Activated gamma-delta T cell treated with Interleukin-2 at 50 U/mL for 16 hours (primary cell): Measurements from ENCODE around the gene SDCBP2.

Experiments used
- DNase-seq: peaks from one replicate; pipeline ENCODE4 v3.0.0-alpha.2; 2020

The SDCBP2 gene

DNA sequence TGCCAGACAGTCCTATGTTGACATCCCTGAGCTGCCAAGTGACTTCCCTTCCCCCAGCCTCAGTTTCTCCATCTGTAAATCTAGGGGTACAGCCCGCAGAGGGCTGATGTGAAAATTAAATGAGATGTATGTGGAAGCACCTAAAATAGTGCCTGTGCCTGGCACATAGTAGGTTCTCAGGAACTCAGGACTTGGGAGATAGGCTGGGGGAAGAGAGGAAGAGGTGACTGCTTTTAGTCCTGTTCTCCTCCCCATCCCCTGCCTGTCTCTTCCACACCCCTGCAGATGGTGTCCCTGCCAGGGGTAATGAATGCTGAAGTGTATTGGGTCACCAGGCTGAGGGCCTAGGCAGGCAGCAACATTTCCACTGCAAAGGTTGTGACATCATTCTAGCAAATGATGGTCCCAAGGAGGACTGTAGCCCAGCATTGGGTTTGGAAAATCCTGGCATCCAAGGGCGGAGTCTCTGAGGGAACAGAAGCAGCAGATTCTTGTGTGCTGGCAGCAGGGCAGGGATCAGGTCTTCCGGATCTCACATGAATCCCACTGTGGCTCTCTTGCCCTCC is 61.0 kb downstream of the SDCBP2 start:
- DNase-seq: no peak

DNA sequence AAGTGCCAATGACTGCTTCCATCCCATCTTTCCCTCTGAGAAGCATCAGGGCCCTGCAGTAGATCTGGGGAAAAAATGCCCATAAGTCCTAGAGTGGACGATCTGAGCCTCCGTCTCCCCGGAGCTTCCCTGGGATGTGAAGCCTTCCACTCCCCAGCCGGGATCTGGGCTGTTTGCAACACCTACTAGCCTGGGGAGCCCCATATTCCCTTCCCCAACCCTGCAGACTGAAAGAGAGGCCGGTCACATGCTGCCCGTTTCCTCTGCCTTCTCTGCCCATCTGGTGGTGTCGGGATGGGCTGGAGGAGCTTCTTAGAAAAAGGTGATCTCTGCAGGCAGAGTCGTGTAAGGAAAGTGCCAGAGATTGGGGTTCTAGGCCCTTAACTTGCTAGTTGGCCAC is 61.8 kb downstream of the SDCBP2 start:
- no peak for DNase-seq

DNA sequence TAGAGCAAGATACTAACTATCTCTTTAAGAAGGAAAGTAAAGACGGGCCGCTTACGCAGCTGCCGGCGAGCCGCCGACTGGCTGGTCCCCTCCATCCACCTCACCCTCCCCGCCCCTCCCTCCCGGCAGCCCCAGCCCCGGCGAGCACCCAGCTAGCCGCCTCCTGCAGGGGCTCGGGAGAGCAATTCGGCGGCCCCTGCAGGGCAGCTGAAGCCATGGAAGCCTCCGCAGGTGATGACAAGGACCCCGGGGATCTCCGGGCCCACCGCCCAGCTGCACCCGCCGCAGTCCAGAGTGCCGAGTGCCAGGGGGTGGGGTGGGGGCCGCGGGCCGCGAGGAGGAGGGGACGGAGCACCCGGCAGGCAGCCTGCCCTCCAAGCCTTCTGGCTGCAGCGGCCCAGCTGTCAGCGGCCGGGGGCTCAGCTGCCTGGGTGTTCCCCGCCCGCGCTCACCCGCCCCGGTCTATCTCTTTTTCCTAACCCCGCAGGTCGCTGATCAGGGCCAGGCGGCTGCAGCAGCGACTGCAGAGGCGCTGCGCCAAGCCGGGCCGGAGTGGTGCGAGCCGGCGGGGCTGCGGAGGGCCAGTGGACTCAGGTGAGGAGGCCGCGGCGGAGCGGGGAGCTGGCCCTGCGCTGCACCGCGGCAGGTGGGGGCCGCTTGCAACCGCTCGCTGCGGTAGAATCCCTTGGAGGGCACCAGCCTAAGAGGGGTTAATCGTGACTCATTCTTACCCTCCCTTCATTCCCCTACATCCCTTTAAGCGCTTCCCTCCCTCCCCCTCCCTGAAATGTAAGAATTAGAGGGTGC is 62.6 kb downstream of the SDCBP2 start, which contains the start of gene SNPH:
TSS of gene SNPH (plus strand) at position 128 of the 807 bp plus-strand sequence. CDS start 29,946 bp downstream, outside the sequence.
- DNase-seq: peak; percentile 69

GRCh38 chr20:1265916-1266166 is 63.1 kb downstream of the SDCBP2 start:
- no peak for DNase-seq

GRCh38 chr20:1265226-1265915 is 63.6 kb downstream of the SDCBP2 start:
- DNase-seq: no peak

GRCh38 chr20:1264727-1265126 is 64.2 kb downstream of the SDCBP2 start:
- DNase-seq: no peak

GRCh38 chr20:1263853-1264252 is 65.1 kb downstream of the SDCBP2 start:
- DNase-seq: no peak
